HEK293 (cell line): ENCODE results near the gene ZNF473.

Source experiments
- CTCF ChIA-PET: fragments of 350-600 bp; formaldehyde crosslinking; extraction: SDS; loops from one replicate; lab custom pipeline; 2021; ENCODE audit warnings: antibody characterized with exemption; lab: Yijun Ruan, JAX
- POLR2A ChIA-PET: fragments of 300-600 bp; formaldehyde crosslinking; extraction: SDS; loops from one replicate; lab custom pipeline; 2020; ENCODE audit warnings: antibody characterized with exemption, inconsistent platforms; lab: Yijun Ruan, JAX
- H3K27ac ChIP-seq: fragments of 200-500 bp; sonication (Bioruptor generic); 2 replicates; pipeline ENCODE4 v1.5.1; 2014; ENCODE audit warnings: low read depth, low read length, control low read depth, inconsistent platforms; ENCODE audit errors: extremely low read depth
- H3K36me3 ChIP-seq, 2 experiments: fragments of 200-500 bp in 1 of 2; sonication (Bioruptor generic) in 1 of 2; 1 replicate in 1 of 2; 2 replicates in 1 of 2; pipeline ENCODE4 v1.5.1; 2014 to 2017; ENCODE audit warnings: inconsistent platforms in 2 of 2, low read length in 2 of 2; ENCODE audit not compliant: control insufficient read depth in 2 of 2, insufficient read depth in 1 of 2
- H3K4me1 ChIP-seq: fragments of 200-500 bp; sonication (Bioruptor generic); 2 replicates; pipeline ENCODE4 v1.5.1; 2014; ENCODE audit warnings: mild to moderate bottlenecking, low read length, inconsistent platforms; ENCODE audit not compliant: control insufficient read depth, insufficient read depth
- H3K4me3 ChIP-seq: 2 replicates; pipeline ENCODE4 v1.5.1; 2011; ENCODE audit warnings: low read depth, mild to moderate bottlenecking, control low read depth, low read length, moderate library complexity
- H3K9me3 ChIP-seq: fragments of 200-500 bp; sonication (Bioruptor generic); 2 replicates; pipeline ENCODE4 v1.5.1; 2014; ENCODE audit warnings: low read depth, low read length, inconsistent platforms; ENCODE audit not compliant: control insufficient read depth, insufficient read depth
- SCRT2 ChIP-seq: fragments of 450-650 bp; formaldehyde crosslinking; IDR thresholded peaks from 2 replicates; pipeline ENCODE4 v1.5.1; 2016; ENCODE audit warnings: missing biosample characterization, missing genetic modification characterization
- SP7 ChIP-seq: fragments of 450-650 bp; formaldehyde crosslinking; IDR thresholded peaks from 2 replicates; pipeline ENCODE4 v1.5.1; 2016; ENCODE audit warnings: missing biosample characterization, missing genetic modification characterization
- ZBTB17 ChIP-seq: fragments of 450-650 bp; formaldehyde crosslinking; IDR thresholded peaks from 2 replicates; pipeline ENCODE4 v1.5.1; 2016; ENCODE audit warnings: missing biosample characterization, missing genetic modification characterization
- ZBTB49 ChIP-seq: fragments of 450-650 bp; formaldehyde crosslinking; IDR thresholded peaks from 2 replicates; pipeline ENCODE4 v1.5.1; 2016; ENCODE audit warnings: missing biosample characterization, missing genetic modification characterization, low read depth
- ZNF239 ChIP-seq: fragments of 450-650 bp; formaldehyde crosslinking; IDR thresholded peaks from 2 replicates; pipeline ENCODE4 v1.5.1; 2016; ENCODE audit warnings: missing biosample characterization, missing genetic modification characterization
- ZNF311 ChIP-seq: fragments of 450-650 bp; formaldehyde crosslinking; IDR thresholded peaks from 2 replicates; pipeline ENCODE4 v1.5.1; 2017; ENCODE audit warnings: missing biosample characterization, missing genetic modification characterization, borderline replicate concordance
- ZNF473 ChIP-seq: fragments of 450-650 bp; formaldehyde crosslinking; IDR thresholded peaks from 2 replicates; pipeline ENCODE4 v1.5.1; 2017; ENCODE audit warnings: missing biosample characterization, missing genetic modification characterization
- ZNF549 ChIP-seq: fragments of 450-650 bp; IDR thresholded peaks from 2 replicates; pipeline ENCODE4 v1.5.1; 2018; ENCODE audit warnings: missing biosample characterization, missing genetic modification characterization, mild to moderate bottlenecking, inconsistent platforms, moderate library complexity
- TF ChIP-seq, protein P1 (sequence below): fragments of 450-650 bp; formaldehyde crosslinking; IDR thresholded peaks from 2 replicates; pipeline ENCODE4 v1.5.1; 2016; ENCODE audit warnings: missing biosample characterization, missing genetic modification characterization
- TF ChIP-seq, protein P2 (sequence below): fragments of 450-650 bp; formaldehyde crosslinking; IDR thresholded peaks from 2 replicates; pipeline ENCODE4 v1.5.0; 2017; ENCODE audit warnings: missing biosample characterization, missing genetic modification characterization, borderline replicate concordance
- TF ChIP-seq, protein P3 (sequence below): fragments of 450-650 bp; formaldehyde crosslinking; IDR thresholded peaks from 2 replicates; pipeline ENCODE4 v1.5.1; 2016; ENCODE audit warnings: missing biosample characterization, missing genetic modification characterization, borderline replicate concordance

ZNF473 gene

GRCh38 chr19:50001775-50002174 is 24.0 kb upstream of the ZNF473 start:
- Histone ChIP-seq H3K4me1 (peaks cover 5% of the 10 kb centered on the region; the same call in 1 of the 2 replicates), H3K36me3 (peaks cover 32 to 82% of the 10 kb centered on the region in 2 experiments), H3K27ac (no peak overlapping the region), H3K9me3 (no peaks in the 10 kb centered on the region), H3K4me3 (no peak overlapping the region)
- POLR2A ChIA-PET: interaction anchor here (0.8 to 1.1 kb wide), 2 partner anchors 72 to 82 kb away, joined by 3 read pairs; no protein-coding TSS in a partner anchor
- CTCF ChIA-PET: interaction anchor here (1.0 to 1.4 kb wide), 2 partner anchors 16 to 71 kb away, joined by 3 read pairs; no protein-coding TSS in a partner anchor
- TF ChIP-seq, protein P1, sequence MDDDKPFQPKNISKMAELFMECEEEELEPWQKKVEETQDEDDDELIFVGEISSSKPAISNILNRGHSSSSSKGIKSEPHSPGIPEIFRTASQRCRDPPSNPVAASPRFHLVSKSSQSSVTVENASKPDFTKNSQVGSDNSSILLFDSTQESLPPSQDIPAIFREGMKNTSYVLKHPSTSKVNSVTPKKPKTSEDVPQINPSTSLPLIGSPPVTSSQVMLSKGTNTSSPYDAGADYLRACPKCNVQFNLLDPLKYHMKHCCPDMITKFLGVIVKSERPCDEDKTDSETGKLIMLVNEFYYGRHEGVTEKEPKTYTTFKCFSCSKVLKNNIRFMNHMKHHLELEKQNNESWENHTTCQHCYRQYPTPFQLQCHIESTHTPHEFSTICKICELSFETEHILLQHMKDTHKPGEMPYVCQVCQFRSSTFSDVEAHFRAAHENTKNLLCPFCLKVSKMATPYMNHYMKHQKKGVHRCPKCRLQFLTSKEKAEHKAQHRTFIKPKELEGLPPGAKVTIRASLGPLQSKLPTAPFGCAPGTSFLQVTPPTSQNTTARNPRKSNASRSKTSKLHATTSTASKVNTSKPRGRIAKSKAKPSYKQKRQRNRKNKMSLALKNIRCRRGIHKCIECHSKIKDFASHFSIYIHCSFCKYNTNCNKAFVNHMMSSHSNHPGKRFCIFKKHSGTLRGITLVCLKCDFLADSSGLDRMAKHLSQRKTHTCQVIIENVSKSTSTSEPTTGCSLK: no peak
- TF ChIP-seq ZNF549 (tag by site-specific recombination) (no peak), SCRT2 (tag by site-specific recombination) (peak; percentile 63)

- H3K9me3 ChIP-seq: no peaks in the 10 kb centered on the region
- H3K4me3 ChIP-seq: no peak overlapping the region
- no peak overlapping the region for H3K27ac ChIP-seq
- H3K4me1 ChIP-seq: peaks cover 5% of the 10 kb centered on the region; the same call in 1 of the 2 replicates
- CTCF ChIA-PET: interaction anchor here (0.6 to 1.4 kb wide), 3 partner anchors 17 to 257 kb away, joined by 3 read pairs; no protein-coding TSS in a partner anchor
- TF ChIP-seq, protein P2, sequence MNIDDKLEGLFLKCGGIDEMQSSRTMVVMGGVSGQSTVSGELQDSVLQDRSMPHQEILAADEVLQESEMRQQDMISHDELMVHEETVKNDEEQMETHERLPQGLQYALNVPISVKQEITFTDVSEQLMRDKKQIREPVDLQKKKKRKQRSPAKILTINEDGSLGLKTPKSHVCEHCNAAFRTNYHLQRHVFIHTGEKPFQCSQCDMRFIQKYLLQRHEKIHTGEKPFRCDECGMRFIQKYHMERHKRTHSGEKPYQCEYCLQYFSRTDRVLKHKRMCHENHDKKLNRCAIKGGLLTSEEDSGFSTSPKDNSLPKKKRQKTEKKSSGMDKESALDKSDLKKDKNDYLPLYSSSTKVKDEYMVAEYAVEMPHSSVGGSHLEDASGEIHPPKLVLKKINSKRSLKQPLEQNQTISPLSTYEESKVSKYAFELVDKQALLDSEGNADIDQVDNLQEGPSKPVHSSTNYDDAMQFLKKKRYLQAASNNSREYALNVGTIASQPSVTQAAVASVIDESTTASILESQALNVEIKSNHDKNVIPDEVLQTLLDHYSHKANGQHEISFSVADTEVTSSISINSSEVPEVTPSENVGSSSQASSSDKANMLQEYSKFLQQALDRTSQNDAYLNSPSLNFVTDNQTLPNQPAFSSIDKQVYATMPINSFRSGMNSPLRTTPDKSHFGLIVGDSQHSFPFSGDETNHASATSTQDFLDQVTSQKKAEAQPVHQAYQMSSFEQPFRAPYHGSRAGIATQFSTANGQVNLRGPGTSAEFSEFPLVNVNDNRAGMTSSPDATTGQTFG (tag by site-specific recombination): no peak
- no peak for TF ChIP-seq ZBTB49
- TF ChIP-seq, protein P3, sequence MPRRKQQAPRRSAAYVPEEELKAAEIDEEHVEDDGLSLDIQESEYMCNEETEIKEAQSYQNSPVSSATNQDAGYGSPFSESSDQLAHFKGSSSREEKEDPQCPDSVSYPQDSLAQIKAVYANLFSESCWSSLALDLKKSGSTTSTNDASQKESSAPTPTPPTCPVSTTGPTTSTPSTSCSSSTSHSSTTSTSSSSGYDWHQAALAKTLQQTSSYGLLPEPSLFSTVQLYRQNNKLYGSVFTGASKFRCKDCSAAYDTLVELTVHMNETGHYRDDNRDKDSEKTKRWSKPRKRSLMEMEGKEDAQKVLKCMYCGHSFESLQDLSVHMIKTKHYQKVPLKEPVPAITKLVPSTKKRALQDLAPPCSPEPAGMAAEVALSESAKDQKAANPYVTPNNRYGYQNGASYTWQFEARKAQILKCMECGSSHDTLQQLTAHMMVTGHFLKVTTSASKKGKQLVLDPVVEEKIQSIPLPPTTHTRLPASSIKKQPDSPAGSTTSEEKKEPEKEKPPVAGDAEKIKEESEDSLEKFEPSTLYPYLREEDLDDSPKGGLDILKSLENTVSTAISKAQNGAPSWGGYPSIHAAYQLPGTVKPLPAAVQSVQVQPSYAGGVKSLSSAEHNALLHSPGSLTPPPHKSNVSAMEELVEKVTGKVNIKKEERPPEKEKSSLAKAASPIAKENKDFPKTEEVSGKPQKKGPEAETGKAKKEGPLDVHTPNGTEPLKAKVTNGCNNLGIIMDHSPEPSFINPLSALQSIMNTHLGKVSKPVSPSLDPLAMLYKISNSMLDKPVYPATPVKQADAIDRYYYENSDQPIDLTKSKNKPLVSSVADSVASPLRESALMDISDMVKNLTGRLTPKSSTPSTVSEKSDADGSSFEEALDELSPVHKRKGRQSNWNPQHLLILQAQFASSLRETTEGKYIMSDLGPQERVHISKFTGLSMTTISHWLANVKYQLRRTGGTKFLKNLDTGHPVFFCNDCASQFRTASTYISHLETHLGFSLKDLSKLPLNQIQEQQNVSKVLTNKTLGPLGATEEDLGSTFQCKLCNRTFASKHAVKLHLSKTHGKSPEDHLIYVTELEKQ (tag by site-specific recombination): no peak
- TF ChIP-seq ZNF311 (tag by site-specific recombination): no peak
- no peak for TF ChIP-seq ZBTB17 (tag by site-specific recombination)
- no peak for TF ChIP-seq ZNF239 (tag by site-specific recombination)
- no peak for TF ChIP-seq ZNF473 (tag by site-specific recombination)
- TF ChIP-seq SP7: no peak
- POLR2A ChIA-PET: interaction anchor here (1.1 kb wide), 2 partner anchors 9 to 72 kb away, joined by 3 read pairs; no protein-coding TSS in a partner anchor
- H3K36me3 ChIP-seq: peaks cover 27 to 84% of the 10 kb centered on the region in 2 experiments
These were observed 23.3 kb upstream of the ZNF473 start for GRCh38 chr19:50002386-50002960.
